Right kidney (tissue), 9 donors: Measurements from ENCODE around the gene FTMT.
"Not testable (repeated sequence)": the region's sequence is repeated elsewhere in the genome, so short reads cannot be mapped to it uniquely, and the experiment has no call there.

Experiments
- DNase-seq: peaks from one replicate; pipeline ENCODE4 v3.0.0-alpha.2; 2016
- long read RNA-seq, 8 donors: transcript quantifications; one replicate each; lab custom pipeline, GENCODE V29; 2026

FTMT gene
- long read RNA-seq, donor 1, result 0 reads
- long read RNA-seq, donor 2, result 0 reads
- long read RNA-seq, donor 3, result 0 reads
- long read RNA-seq, donor 4, result 0 reads
- long read RNA-seq, donor 5, result 0 reads
- long read RNA-seq, donor 6, result 0 reads
- long read RNA-seq, donor 7, result 0 reads
- long read RNA-seq, donor 8, result 0 reads

- no peak for DNase-seq
Observed at GRCh38 chr5:121851643-121852574, at the start of gene FTMT. TSS of gene FTMT (plus strand) at chr5:121851882. CDS start at chr5:121851964, 82 bp downstream.

GRCh38 chr5:121805251-121805650 is 46.4 kb upstream of the FTMT start:
- not testable (repeated sequence) for DNase-seq

GRCh38 chr5:121805911-121806310 is 45.8 kb upstream of the FTMT start:
- DNase-seq, result no peak

- DNase-seq, result no peak
Observed at GRCh38 chr5:121816164-121816563, 35.5 kb upstream of the FTMT start.

GRCh38 chr5:121819682-121820261 is 31.9 kb upstream of the FTMT start:
- DNase-seq, result no peak

- DNase-seq, result no peak
Observed at GRCh38 chr5:121833617-121834016, 18.1 kb upstream of the FTMT start.

GRCh38 chr5:121834021-121834420 is 17.7 kb upstream of the FTMT start:
- DNase-seq, result no peak

- no peak for DNase-seq
Observed at GRCh38 chr5:121841892-121842291, 9.8 kb upstream of the FTMT start.

GRCh38 chr5:121850272-121850671 is 1.4 kb upstream of the FTMT start:
- DNase-seq, result no peak

GRCh38 chr5:121853850-121854249 is 2.2 kb downstream of the FTMT start:
- no peak for DNase-seq

GRCh38 chr5:121862801-121863200 is 11.1 kb downstream of the FTMT start:
- DNase-seq, result no peak

- no peak for DNase-seq
Observed at GRCh38 chr5:121863753-121864285, 12.1 kb downstream of the FTMT start.

GRCh38 chr5:121867403-121867802 is 15.7 kb downstream of the FTMT start:
- DNase-seq, result no peak

GRCh38 chr5:121870489-121870888 is 18.8 kb downstream of the FTMT start:
- no peak for DNase-seq

- no peak for DNase-seq
Observed at GRCh38 chr5:121872856-121873255, 21.2 kb downstream of the FTMT start.

- no peak for DNase-seq
Observed at GRCh38 chr5:121873409-121873808, 21.7 kb downstream of the FTMT start.

- no peak for DNase-seq
Observed at GRCh38 chr5:121885630-121886029, 33.9 kb downstream of the FTMT start.

- DNase-seq, result no peak
Observed at GRCh38 chr5:121887727-121888126, 36.0 kb downstream of the FTMT start.

GRCh38 chr5:121890297-121890858 is 38.7 kb downstream of the FTMT start:
- no peak for DNase-seq

- no peak for DNase-seq
Observed at GRCh38 chr5:121897341-121897740, 45.7 kb downstream of the FTMT start.

- no peak for DNase-seq
Observed at GRCh38 chr5:121899346-121899745, 47.7 kb downstream of the FTMT start.
